Measurements from ENCODE around the gene SFXN1. TPM values are rescaled to one million over a fixed set of nuclear protein-coding genes. Genes with fewer than 3 reads are reported as not detected.
"Not testable (repeated sequence)": the region's sequence is repeated elsewhere in the genome, so short reads cannot be mapped to it uniquely, and the experiment has no call there.

The SFXN1 gene
- polyA plus RNA-seq, 1 experiment: 126 TPM

DNA sequence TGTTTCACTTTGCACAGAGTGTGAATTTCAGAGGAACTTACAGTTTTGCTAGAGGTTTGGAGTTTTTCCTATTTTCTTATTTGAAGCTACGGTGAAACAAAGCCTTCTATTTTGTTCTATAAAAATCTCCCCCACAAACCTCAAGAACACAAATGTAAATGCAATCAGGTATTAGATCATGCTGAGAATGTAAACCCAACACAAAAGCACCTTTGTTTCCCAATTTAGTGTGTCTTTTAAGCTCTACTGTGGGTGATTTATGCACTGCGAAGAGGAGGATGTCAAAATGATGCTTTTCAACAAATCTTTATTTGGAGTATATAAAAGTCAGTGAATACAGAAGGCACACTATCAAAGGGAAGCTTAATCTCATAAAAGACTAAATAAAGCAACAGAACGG, 30.1 kb upstream of the SFXN1 start:
- Histone ChIP-seq H3K9me3 (ENCODE audit: control insufficient read depth, insufficient read depth, low read length) (no peaks in the 10 kb centered on the region), H3K27ac (ENCODE audit: low read depth, low read length) (no peak overlapping the region), H3K4me3 (ENCODE audit: low read depth, low read length) (no peak overlapping the region), H3K27me3 (ENCODE audit: control insufficient read depth, insufficient read depth, low read length) (peaks cover 14% of the 10 kb centered on the region)
- CTCF ChIA-PET: interaction anchor here (0.6 to 2.1 kb wide), 5 partner anchors 11 to 538 kb away, joined by 3 to 14 read pairs (median 4); no protein-coding TSS in a partner anchor
- TF ChIP-seq CTCF (IDR thresholded peaks at IDR 0.05; ENCODE audit: low read depth, low read length): no peak
- DNase-seq (ENCODE audit: low read depth, low spot score): no peak
- POLR2A ChIA-PET: no interaction called here

GRCh38 chr5:175452166-175452565, 26.2 kb upstream of the SFXN1 start:
- no peak overlapping the region for H3K27ac ChIP-seq (ENCODE audit: low read depth, low read length)
- TF ChIP-seq CTCF (IDR thresholded peaks at IDR 0.05; ENCODE audit: low read depth, low read length): no peak
- POLR2A ChIA-PET: no interaction called here
- H3K9me3 ChIP-seq (ENCODE audit: control insufficient read depth, insufficient read depth, low read length): no peaks in the 10 kb centered on the region; the same call in 1 of the 2 replicates
- peaks cover 4% of the 10 kb centered on the region for H3K27me3 ChIP-seq (ENCODE audit: control insufficient read depth, insufficient read depth, low read length)
- no peak for DNase-seq (ENCODE audit: low read depth, low spot score)
- CTCF ChIA-PET: interaction anchor here (1.3 kb wide), 1 partner anchor 12 kb away, joined by 9 read pairs; no protein-coding TSS in a partner anchor
- H3K4me3 ChIP-seq (ENCODE audit: low read depth, low read length): no peak overlapping the region

DNA sequence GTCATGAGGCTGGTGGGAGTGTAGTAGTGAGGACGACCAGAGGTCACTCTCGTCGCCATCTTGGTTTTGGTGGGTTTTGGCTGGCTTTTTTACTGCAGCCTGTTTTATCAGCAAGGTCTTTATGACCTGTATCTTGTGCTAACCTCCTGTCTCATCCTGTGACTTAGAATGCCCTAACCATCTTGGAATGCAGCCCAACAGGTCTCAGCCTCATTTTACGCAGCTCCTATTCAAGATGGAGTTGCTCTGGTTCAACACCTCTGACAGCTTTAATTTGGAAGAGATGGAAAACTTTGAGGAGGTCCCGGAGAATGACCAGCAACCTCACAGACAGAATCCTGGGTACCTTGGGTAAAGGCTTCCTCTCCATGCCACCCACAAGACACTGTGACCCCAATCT, 24.0 kb upstream of the SFXN1 start:
- CTCF ChIA-PET: interaction anchor here (0.7 kb wide), 1 partner anchor 10 kb away, joined by 4 read pairs; no protein-coding TSS in a partner anchor
- H3K4me3 ChIP-seq (ENCODE audit: low read depth, low read length); DNase-seq (ENCODE audit: low read depth, low spot score); H3K9me3 ChIP-seq (ENCODE audit: control insufficient read depth, insufficient read depth, low read length); H3K27ac ChIP-seq (ENCODE audit: low read depth, low read length); POLR2A ChIA-PET; H3K27me3 ChIP-seq (ENCODE audit: control insufficient read depth, insufficient read depth, low read length): not testable (repeated sequence)

DNA sequence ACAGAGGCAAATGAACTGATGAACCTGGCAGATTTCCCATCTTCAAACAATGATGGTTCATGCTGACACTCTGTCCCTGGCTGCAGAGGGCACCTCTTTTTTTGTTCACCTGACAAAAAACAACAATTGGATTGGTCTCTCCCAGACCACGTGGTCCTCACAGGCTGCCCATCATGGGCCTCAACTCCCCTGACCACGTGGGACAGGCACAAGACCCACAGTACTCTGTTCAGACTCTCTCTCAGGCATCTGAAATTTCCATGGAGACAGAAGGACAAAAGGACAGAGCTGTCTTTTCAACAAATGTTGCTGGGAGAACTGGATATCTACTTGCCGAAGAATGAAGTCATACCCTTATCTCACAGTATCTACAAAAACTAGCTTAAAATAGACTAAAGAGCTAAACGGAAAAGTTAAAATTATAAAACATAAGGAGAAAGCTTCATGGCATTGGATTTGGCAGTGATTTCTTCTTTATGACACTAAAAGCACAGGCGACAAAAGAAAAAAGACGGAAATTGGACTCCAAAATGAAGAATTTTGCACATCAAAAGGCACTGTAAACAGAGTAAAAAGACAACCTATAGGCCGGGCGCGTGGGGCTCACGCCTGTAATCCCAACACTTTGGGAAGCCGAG, 22.1 kb upstream of the SFXN1 start:
- H3K9me3 ChIP-seq (ENCODE audit: control insufficient read depth, insufficient read depth, low read length): no peaks in the 10 kb centered on the region; the same call in 1 of the 2 replicates
- no peak overlapping the region for H3K4me3 ChIP-seq (ENCODE audit: low read depth, low read length)
- peaks cover 11% of the 10 kb centered on the region for H3K27me3 ChIP-seq (ENCODE audit: control insufficient read depth, insufficient read depth, low read length)
- no peak overlapping the region for H3K27ac ChIP-seq (ENCODE audit: low read depth, low read length)
- DNase-seq (ENCODE audit: low read depth, low spot score): no peak
- ChIA-PET CTCF (interaction anchor here (1.4 kb wide), 1 partner anchor 8 kb away, joined by 6 read pairs; no protein-coding TSS in a partner anchor), POLR2A (no interaction called here)
- TF ChIP-seq CTCF (IDR thresholded peaks at IDR 0.05; ENCODE audit: low read depth, low read length): no peak

DNA sequence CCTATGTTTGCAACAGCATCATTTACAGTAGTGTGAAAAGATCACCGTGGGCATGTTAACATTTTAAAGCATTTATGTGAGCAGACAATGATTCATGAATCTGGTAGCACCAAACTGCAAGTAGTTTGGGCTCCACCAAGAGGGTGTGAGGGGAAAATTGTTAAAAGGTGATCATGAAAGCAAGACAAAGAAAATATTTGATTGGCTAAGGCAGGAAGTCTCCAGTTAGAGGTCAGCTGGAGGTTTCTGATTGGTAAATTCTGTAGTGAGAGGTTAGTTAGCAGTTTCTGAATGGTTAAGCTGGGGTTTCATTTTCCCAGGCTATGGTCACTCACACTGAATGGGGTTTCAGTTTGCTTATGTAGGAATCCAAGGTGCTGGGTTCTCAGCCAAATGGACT, 20.9 kb upstream of the SFXN1 start:
- no peaks in the 10 kb centered on the region; the same call in 1 of the 2 replicates for H3K9me3 ChIP-seq (ENCODE audit: control insufficient read depth, insufficient read depth, low read length)
- DNase-seq (ENCODE audit: low read depth, low spot score): no peak
- no peak overlapping the region for H3K4me3 ChIP-seq (ENCODE audit: low read depth, low read length)
- H3K27me3 ChIP-seq (ENCODE audit: control insufficient read depth, insufficient read depth, low read length): peaks cover 15% of the 10 kb centered on the region
- CTCF ChIA-PET: interaction anchor here (1.1 to 1.5 kb wide), 2 partner anchors 14 to 506 kb away, joined by 4 to 7 read pairs; partner anchors contain the start of gene DRD1
- no peak overlapping the region for H3K27ac ChIP-seq (ENCODE audit: low read depth, low read length)
- POLR2A ChIA-PET: no interaction called here
- TF ChIP-seq CTCF (IDR thresholded peaks at IDR 0.05; ENCODE audit: low read depth, low read length): no peak
